Raji (cell line): Measurements from ENCODE around the gene VPS52.
A peak's percentile ranks its signal among the peaks of the same experiment; 100 is the strongest.

Experiments
- POLR2A ChIP-seq: IDR thresholded peaks from 2 replicates; pipeline ENCODE4 v1.6.1; 2011; ENCODE audit warnings: low read depth, low read length, control low read depth; ENCODE audit not compliant: insufficient read depth

Gene VPS52, protein sequence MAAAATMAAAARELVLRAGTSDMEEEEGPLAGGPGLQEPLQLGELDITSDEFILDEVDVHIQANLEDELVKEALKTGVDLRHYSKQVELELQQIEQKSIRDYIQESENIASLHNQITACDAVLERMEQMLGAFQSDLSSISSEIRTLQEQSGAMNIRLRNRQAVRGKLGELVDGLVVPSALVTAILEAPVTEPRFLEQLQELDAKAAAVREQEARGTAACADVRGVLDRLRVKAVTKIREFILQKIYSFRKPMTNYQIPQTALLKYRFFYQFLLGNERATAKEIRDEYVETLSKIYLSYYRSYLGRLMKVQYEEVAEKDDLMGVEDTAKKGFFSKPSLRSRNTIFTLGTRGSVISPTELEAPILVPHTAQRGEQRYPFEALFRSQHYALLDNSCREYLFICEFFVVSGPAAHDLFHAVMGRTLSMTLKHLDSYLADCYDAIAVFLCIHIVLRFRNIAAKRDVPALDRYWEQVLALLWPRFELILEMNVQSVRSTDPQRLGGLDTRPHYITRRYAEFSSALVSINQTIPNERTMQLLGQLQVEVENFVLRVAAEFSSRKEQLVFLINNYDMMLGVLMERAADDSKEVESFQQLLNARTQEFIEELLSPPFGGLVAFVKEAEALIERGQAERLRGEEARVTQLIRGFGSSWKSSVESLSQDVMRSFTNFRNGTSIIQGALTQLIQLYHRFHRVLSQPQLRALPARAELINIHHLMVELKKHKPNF

GRCh38 chr6:33271468-33272274 lies at the start of gene VPS52, which contains the start of gene RPS18:
Gene VPS52 (minus strand): TSS chr6:33271876. CDS start chr6:33271675, 201 bp downstream.
Gene RPS18 (plus strand): TSS chr6:33272075. CDS start chr6:33272120, 45 bp downstream.
- TF ChIP-seq POLR2A: peak; percentile 98

DNA sequence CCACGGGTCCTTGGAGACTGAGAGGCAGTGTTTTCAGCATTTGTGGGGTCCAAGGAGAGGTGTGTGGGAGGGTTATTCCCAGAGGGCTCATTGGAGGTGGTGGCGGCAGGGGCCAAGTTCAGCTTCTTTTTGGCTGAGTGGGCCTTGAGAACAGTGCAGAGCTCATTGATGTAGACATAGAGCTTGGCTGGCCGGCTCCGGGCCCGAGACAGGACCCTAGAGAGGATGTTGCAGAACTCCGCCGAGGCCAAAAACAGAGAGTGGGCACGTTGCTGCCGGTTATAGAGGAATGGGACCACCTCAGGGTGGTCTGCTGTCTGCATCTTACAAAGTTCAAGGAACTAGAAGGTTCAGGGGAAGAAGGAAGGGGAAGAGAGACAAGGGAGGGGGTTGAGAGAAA lies 49.6 kb upstream of the VPS52 start:
- no peak for TF ChIP-seq POLR2A

DNA sequence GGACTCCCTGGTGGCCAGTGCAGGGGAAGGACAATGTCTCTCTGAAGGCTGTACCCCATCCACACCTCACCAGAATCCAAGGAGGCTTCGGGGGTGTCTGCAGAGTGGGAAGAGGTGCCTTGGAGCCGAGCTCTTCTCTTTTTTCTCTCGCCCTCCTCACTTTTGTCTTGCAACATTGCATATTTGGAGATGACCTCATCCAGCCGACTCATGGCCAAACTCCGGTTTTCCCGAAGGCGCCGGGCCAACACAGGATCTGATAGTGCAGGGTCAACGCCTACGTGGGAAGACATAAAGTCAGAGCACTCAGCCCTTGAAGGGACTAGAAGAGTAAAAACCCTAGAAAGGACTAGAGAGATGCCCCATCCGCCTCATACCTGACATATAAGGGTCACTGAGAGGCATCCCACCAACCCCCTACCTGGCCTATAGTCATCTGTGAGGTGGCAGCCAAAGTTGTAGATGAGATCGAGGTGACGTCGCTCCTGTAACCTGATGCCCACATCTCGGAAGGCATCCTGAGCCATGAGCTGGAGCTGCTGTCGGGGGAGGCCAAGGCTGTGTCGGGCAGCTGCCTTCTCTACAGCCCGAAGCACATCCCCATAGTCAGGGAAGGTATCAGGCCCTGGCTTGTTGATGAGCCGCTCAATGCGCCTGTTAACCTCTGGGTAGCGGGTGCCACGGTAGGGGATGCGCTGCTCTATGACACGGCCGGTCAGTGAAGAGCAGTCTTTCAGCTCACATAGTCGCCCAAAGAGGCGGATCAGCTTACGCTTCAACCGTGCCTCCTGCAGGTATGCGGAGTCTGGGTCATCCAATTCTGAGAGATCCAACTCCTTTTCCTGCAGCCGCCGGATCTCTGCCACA lies 48.9 kb upstream of the VPS52 start:
- no peak for TF ChIP-seq POLR2A

- no peak for TF ChIP-seq POLR2A
Measured at GRCh38 chr6:33319939-33320314, 48.3 kb upstream of the VPS52 start.

DNA sequence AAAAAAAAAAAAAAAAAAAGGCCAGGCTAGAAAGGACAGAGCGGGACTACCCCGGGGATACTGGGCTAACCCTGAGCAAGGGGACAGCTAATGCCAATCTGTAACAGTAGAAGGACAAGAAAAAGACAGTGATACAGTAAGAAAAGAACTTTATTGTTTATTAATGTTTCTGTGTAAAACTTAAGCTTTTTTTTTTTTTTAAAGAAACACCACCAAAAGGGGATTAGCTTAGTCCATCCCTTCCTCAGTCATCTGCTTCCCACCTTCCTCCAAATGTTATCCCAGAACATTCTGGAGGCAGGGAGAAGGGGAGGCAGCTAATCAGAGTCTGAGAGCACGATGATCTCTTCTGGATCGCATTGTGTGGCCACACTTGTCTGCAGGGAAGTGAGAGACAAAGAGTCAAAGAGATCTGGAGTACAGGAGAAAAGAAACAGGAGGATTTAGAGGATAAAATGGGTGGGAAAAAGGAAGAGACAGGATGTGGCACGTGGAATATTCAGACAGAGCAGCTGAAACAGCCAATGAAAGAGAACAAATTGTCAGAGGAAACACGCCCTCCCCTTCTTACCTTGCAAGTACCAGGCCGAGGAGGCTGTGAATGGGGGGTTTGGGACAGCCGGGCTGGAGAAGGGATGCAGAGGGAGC lies 46.9 kb upstream of the VPS52 start:
- no peak for TF ChIP-seq POLR2A

DNA sequence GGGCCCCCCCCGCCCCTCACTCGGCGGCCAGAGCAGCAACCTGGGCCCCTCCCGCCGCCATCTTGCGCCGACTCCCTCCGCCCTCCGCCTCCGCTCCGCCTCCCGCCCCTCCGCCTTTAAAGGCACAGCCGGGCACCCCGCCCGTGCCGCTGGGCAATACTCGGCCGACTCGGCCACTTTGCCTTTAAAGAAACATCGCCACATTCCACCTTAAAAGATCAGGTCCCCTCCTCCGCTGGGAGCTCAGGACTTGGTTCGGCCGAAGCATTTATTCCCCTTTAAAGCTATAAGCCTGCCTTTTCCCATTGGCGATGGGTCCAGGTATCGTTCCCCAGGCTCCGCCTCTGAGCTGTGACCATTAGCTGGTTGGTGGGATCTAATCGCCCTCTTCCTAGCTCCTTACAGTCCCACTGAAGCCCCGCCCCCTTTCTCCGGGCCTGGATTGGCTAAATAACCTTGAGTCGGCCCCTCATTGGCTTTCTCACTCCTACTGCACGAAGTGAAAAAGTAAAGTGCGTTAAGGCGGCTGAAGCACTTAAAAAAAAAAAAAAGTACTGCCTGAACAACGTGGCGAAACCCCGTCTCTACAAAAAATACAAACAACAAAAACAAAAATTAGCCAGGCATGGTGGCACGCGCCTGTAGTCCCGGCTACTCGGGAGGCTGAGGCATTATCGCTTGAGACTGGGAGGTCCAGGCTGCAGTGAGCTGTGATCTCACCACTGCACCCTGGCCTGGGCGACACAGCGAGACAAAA lies 46.2 kb upstream of the VPS52 start, which contains the start of gene ZBTB22:
TSS of gene ZBTB22 (minus strand) at position 76 of the 757 bp plus-strand sequence. CDS start 828 bp downstream, outside the sequence.
- TF ChIP-seq POLR2A: peak; percentile 53

DNA sequence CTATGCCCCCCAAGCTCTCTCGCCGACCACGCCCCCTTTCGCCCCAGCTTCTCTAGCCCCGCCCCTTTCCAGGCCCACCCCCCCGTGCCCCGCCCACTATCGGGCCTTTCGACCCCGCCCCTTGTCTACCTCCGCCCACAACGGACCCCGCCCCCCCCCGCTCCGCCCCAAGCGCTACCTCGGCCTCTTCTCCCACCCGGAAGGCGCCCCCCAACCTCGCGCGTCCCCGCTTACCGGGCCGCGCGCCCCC lies 45.7 kb upstream of the VPS52 start:
- no peak for TF ChIP-seq POLR2A

DNA sequence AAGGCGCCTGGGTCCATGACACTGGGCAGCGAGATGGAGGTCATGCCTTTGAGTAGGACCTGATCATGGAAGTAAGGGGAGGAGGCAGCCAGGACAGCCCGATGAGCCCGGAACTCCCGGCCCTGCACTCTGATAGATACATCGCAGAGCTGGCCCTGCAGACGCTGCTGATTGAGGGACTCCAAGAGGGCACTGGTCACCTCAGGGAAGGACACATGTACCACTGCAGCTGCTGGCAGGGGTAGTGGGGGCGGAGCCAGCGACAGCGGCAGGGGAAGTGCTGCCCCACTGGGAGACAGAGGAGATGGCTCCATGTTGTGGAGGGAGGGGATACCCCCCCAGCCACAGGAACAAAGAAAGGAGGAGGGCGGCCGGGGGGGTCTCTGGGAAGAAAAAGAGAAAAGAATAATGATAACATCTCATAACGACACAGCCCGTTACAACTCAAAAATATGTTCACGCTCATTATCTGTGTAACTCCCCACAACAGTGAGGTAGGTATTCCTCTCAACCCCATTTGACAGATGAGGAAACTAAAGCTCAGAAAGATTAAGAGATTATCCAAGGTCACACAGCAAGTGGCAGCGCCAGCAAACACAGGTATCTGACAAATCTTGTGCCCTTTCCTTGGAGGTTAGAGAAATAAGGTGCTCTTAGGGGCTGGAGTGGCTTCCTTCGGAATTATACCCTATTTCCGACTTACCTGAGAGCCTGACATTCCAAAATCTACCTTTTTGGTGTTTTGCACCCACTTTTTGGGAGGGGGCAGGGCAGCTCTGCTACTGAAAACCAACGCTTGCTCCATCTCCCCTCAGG lies 45.1 kb upstream of the VPS52 start:
- TF ChIP-seq POLR2A: no peak

- no peak for TF ChIP-seq POLR2A
Measured at GRCh38 chr6:33315793-33316602, 44.3 kb upstream of the VPS52 start.

DNA sequence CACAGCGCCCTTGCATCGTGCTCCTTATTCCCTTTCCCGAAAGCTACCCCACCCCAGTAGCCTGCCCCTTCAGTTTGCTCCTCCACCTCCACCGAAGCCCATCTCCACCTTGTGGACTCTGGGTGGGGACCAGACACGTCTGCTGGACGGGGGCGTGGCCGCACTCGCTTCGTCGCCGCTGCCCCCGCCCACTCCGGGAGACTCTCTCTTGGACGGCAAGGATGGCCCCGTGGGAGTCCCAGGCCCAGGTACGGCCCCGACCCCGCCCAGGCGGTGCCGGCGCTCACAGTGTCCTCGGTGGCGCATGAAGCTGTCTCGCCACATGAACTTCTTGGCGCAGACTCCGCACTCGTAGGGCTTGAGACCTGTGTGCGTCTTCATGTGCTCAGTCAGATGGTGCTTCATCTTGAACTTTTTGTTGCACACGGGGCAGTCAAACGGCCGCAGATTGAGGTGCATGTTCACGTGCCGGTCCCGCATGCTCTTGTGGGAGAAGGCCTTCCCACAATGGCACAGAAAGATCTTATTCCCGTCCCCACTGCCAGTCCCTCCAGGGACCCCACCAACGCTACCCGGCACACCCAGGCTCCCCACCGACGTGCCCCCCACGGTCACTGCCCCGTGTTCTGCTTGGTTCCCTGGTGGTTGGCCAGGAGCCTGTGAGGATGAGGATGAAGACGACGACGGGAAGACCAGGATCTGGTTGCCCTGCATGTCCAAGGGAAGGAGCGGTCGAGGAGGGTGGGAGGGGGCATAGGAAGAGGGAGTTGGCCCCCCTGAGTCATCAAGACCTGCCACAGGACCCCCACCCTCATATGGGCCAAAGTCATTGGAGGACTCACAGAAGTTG lies 43.5 kb upstream of the VPS52 start:
- no peak for TF ChIP-seq POLR2A

DNA sequence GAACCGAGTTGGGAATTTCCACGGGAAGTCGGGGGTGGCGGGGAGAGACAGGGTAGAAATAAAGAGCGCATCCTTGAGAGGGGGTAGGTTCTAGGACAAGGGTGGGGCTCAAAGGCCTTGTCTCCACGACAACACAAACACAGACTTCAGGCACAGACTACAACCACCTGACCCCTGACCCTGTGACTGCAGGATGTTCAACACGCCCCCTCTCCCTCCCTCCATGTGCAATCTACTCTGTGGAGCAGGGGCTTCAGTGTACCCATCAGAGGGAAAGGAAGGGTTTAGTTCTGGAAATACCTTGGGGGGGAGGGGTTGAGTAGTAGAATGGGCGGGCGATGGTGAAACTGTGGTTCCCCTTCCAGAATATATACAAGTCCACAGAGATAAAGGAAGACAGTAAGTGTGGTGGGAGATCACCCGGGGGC lies 42.9 kb upstream of the VPS52 start:
- TF ChIP-seq POLR2A: 0 out of 2 replicates have a peak, but pooled peaks have one; percentile 4
